ENCODE data around the gene TMEM107. TPM values are rescaled to one million over a fixed set of nuclear protein-coding genes. Genes with fewer than 3 reads are reported as not detected.

The TMEM107 gene
- total RNA-seq, 2 experiments from 2014 or later = 39.6 to 44.1 TPM

DNA sequence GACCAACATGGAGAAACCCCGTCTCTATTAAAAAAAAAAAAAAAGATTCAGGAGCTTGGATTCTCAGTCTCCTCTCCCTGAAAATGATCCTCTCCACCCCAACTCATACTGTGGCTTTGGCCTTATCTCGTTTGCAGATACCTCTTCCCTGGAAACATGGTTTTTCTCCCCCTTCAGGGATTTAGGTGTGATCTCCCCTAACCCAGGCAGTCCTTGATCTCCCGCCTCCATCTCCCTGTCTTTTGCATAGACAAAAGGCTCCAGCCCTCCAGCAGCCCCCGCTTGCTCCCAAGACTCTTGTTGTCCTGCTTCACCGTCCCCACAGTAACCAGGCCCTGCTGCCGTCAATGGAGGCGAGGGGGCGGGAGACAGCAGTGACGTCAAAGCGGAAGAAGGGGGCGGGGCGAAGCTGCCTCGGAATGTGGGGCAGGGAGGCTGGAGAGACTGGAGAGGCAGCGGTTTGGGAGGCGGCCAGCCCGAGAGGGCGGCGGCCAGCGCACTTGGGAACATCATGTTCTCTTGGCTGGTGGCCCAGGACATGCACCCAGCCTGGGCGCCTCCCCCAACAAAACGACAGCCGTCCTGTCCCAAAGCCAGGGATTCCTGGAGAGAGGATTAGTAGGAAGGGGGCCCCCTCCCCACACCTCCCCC is 22.1 kb downstream of the TMEM107 start:
- CTCF ChIA-PET = interaction anchor here (1.0 to 14.0 kb wide), 3 partner anchors 16 to 34 kb away, joined by 3 to 165 read pairs (median 3); no protein-coding TSS in a partner anchor

DNA sequence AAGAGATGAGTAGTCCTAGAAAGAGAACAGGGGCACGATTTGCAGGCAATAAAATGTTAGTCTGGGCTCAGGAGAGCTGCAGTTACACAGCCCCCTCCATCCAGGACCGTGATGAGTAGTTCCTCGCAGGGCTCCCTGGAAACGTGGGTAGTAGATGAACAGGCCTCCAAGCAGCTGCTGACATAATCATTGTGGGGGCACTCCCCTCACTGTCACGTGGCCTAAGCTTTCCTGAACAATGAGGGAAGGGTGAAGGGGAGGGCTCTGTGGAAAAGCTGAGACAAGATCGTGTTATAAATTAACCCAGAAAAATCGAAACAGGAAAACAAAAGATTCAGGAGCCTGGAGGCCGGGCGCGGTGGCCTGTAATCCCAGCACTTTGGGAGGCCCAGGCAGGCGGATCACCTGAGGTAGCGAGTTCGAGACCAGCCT is 22.6 kb downstream of the TMEM107 start:
- Mint-ChIP-seq H3K27ac (peak overlapping the region; percentile 91), H3K9me3 (ENCODE audit: insufficient read depth) (no peaks in the 10 kb centered on the region), H3K4me1 (ENCODE audit: low read depth) (peaks cover 19% of the 10 kb centered on the region), H3K27me3 (ENCODE audit: low read depth) (no peaks in the 10 kb centered on the region), H3K4me3 (peak overlapping the region; percentile 61), H3K36me3 (ENCODE audit: low read depth) (peaks cover 13% of the 10 kb centered on the region)
- ATAC-seq (no peak), DNase-seq (no peak)
- POLR2A ChIA-PET = interaction anchor here (0.5 to 8.1 kb wide), 8 partner anchors 10 to 231 kb away, joined by 3 to 164 read pairs (median 4); partner anchors contain the start of genes BORCS6, CTC1 and VAMP2
- CTCF ChIA-PET = interaction anchor here (1.0 to 14.0 kb wide), 3 partner anchors 15 to 34 kb away, joined by 3 to 165 read pairs (median 3); no protein-coding TSS in a partner anchor

More for the DNA sequence above, 22.1 kb downstream of the TMEM107 start:
- Mint-ChIP-seq H3K27me3 (ENCODE audit: low read depth) (no peaks in the 10 kb centered on the region), H3K9me3 (ENCODE audit: insufficient read depth) (no peaks in the 10 kb centered on the region), H3K36me3 (ENCODE audit: low read depth) (peaks cover 15% of the 10 kb centered on the region), H3K27ac (no peak overlapping the region), H3K4me3 (peak overlapping the region; percentile 69), H3K4me1 (ENCODE audit: low read depth) (peaks cover 23% of the 10 kb centered on the region)
- POLR2A ChIA-PET = interaction anchor here (0.5 to 8.1 kb wide), 10 partner anchors 10 to 230 kb away, joined by 3 to 164 read pairs (median 4); partner anchors contain the start of genes BORCS6, CTC1 and VAMP2
- peak; percentile 92 for DNase-seq
- peak; percentile 3 for ATAC-seq

DNA sequence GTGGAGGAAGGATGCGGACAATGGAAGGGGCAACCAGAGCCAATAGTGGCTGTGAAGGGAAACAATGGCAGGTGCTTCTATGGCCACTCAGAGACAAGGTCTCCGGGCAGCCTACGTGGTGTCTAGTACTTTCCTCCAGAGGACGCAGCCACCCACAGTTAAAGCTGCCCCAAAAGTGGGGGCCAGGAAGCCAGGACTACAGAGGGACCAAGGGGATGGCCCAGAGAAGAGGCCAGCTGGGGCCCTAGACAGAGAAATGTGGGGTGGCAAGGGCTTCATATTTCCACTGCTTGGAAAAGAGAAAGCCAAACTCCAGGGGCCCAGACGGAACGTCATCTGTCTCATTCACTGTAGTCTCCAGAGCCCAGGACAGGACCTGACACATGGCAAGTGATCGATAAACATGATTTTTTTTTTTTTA is 23.1 kb downstream of the TMEM107 start:
- DNase-seq = no peak
- ATAC-seq = no peak
- Mint-ChIP-seq H3K9me3 (ENCODE audit: insufficient read depth) (no peaks in the 10 kb centered on the region), H3K4me1 (ENCODE audit: low read depth) (peaks cover 15% of the 10 kb centered on the region), H3K27me3 (ENCODE audit: low read depth) (no peaks in the 10 kb centered on the region), H3K4me3 (peak overlapping the region; percentile 61), H3K36me3 (ENCODE audit: low read depth) (peaks cover 15% of the 10 kb centered on the region), H3K27ac (peak overlapping the region; percentile 91)
- ChIA-PET CTCF (interaction anchor here (1.1 to 14.0 kb wide), 2 partner anchors 15 to 33 kb away, joined by 3 to 165 read pairs; no protein-coding TSS in a partner anchor), POLR2A (interaction anchor here (2.7 to 8.1 kb wide), 2 partner anchors 11 to 20 kb away, joined by 15 to 164 read pairs; partner anchors contain the start of gene VAMP2)

DNA sequence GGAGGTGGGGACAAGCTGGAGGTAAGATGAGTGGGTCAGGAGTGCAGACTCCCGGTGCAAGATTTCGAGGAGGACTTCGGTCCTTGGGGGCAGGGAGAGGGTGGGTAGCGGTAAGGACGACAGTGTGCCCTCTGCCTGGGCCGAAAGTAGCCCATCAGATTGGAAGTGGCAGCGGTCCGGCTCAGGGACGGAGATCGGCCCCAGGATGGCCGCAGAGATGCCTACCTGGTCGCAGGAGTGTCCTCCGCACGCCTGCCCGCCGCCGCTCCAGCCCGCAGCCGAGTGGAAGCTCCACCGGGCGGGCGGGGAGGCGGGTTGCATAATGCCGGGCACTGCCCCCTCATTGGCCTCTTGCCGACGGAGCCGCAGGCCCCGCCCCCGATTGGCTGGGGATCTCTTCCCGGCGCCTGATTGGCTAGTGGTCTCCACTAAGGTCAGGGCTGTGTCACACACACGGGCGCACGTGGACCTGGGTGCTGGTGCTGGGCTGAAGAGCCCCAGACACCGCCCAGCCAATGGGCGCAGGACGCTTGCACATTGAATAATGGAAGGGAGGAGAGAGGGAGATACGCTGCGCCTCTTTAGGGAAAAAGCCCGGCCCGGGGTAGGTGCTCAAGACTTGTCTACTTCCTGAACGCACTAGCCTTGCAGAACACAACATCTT is 23.9 kb downstream of the TMEM107 start, which contains the start of gene PER1:
Gene PER1, minus strand, starts transcription at position 293 of the 664 bp plus-strand sequence. CDS start 1,698 bp downstream, outside the sequence.
- peak; percentile 22 for ATAC-seq
- no peaks in the 10 kb centered on the region for H3K9me3 Mint-ChIP-seq (ENCODE audit: insufficient read depth)
- peak; percentile 89 for DNase-seq
- ChIA-PET CTCF (interaction anchor here (1.0 to 14.0 kb wide), 2 partner anchors 14 to 33 kb away, joined by 3 to 165 read pairs; no protein-coding TSS in a partner anchor), POLR2A (interaction anchor here (0.6 to 8.1 kb wide), 6 partner anchors 11 to 95 kb away, joined by 3 to 164 read pairs (median 5); partner anchors contain the start of genes CTC1 and VAMP2)
- no peaks in the 10 kb centered on the region for H3K27me3 Mint-ChIP-seq (ENCODE audit: low read depth)
- H3K4me3 Mint-ChIP-seq = peak within 1 kb of the TSS; percentile 85
- H3K36me3 Mint-ChIP-seq (ENCODE audit: low read depth) = peaks cover 19% of the 10 kb centered on the region
- peak within 1 kb of the TSS; percentile 91 for H3K27ac Mint-ChIP-seq
- peaks cover 15% of the 10 kb centered on the region for H3K4me1 Mint-ChIP-seq (ENCODE audit: low read depth)

DNA sequence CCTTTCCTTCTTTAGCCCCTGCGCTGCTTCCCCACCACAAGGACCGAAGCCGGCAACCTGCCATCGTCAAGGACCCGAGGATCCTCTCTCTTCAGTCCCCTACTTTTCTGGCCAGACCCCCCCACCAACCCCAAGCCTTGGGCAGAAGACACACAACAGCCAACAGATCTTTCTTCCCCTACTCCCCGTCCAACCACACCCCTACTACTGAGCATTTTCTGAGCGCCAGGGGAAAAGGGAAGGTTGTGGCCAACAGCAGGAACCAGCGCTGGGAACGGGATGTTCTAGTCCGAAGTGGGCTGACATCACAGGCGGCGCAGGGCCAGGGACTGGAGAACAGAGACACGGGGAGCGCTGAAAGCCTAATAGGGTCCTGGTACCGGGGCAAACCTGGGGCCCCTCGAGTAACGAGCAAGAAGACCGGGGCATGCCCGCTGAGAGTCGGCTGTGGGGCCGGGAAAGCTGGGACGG is 24.5 kb downstream of the TMEM107 start:
- peak overlapping the region; percentile 91 for H3K27ac Mint-ChIP-seq
- CTCF ChIA-PET = interaction anchor here (1.0 to 14.0 kb wide), 2 partner anchors 13 to 32 kb away, joined by 3 to 165 read pairs; no protein-coding TSS in a partner anchor
- no peak for DNase-seq

DNA sequence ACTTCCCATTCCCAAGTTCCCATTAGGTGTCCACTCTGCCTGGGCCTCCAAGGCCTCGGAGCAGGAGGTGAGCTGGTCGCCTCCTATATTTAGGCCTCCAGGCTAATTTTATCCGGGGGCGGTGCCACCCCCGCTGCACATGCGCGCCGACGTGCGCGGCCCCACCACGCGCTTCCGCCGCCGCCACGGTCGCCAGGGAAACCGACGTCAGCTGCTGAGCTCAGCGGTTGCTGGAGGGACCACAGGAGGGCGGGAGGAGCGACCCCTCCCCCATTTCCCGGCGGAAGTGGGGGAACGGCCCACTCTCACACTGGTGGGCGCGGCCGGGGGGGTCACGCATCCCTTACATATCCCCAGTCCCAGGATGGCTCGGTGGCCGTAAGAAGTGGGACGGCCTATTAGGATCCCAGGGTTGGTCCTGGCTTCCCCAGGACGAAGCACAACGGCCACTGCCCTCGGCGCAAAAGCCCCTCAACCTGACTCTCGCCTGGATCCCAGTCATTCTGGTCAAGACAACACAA is 25.0 kb downstream of the TMEM107 start:
- Mint-ChIP-seq H3K27me3 (ENCODE audit: low read depth) (no peaks in the 10 kb centered on the region), H3K9me3 (ENCODE audit: insufficient read depth) (no peaks in the 10 kb centered on the region), H3K4me1 (ENCODE audit: low read depth) (peaks cover 15% of the 10 kb centered on the region), H3K4me3 (peak overlapping the region; percentile 85), H3K36me3 (ENCODE audit: low read depth) (peaks cover 28% of the 10 kb centered on the region), H3K27ac (peak overlapping the region; percentile 91)
- DNase-seq (peak; percentile 93), ATAC-seq (peak; percentile 42)
- ChIA-PET CTCF (interaction anchor here (14.0 kb wide), 1 partner anchor 13 kb away, joined by 165 read pairs; no protein-coding TSS in a partner anchor), POLR2A (interaction anchor here (0.6 to 8.1 kb wide), 6 partner anchors 8 to 71 kb away, joined by 3 to 164 read pairs (median 3); no protein-coding TSS in a partner anchor)

More for the DNA sequence above, 24.5 kb downstream of the TMEM107 start:
- Mint-ChIP-seq H3K4me1 (ENCODE audit: low read depth) (peaks cover 15% of the 10 kb centered on the region), H3K9me3 (ENCODE audit: insufficient read depth) (no peaks in the 10 kb centered on the region), H3K27me3 (ENCODE audit: low read depth) (no peaks in the 10 kb centered on the region), H3K4me3 (peak overlapping the region; percentile 85), H3K36me3 (ENCODE audit: low read depth) (peaks cover 23% of the 10 kb centered on the region)
- POLR2A ChIA-PET = interaction anchor here (0.7 to 8.1 kb wide), 7 partner anchors 12 to 95 kb away, joined by 3 to 164 read pairs (median 5); partner anchors contain the start of genes CTC1 and VAMP2
- ATAC-seq = no peak

DNA sequence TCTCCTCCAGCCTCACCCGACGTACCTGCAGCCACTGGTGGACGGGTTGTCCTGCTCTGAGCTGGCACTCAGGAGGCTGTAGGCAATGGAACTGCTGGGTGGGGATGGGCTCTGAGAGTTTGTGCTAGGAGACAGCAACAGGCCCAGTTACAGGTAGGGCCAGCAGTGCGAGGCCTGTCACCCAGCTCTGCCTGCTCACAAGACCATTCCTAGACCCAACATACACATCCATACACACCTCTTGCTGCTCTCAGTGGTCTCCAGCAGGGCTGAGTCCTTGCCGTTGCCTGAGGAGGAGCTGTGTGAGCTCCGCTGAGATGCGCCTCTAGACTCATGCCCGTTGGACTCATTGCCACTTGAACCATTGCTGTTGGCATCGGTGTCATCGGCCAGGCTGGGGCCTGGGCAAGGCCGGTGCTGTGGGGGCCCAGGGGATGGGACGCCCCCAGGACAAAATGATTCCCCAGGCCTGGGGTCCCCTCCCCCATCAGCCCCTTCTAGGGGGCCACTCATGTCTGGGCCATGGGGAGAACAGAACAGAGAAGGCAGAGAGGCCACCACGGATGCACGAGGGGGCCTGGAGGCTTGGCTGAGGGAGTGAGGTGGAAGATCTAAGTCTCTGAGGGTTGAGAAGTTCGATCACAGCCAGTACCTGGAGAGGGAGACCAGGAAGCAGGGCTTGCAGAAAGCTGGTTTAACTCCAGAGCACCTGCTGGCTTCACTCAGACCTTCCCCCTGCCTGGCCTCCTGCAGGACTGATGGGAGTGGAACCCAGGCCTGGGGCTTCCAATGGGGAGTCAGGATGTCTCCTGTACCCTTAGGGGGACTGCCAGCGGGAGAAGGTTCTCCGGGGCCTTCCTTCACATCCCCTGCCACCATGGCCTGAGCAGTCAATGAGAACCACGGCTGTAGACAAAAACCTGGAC is 25.7 kb downstream of the TMEM107 start:
- Mint-ChIP-seq H3K4me3 (peak overlapping the region; percentile 85), H3K36me3 (ENCODE audit: low read depth) (peaks cover 31% of the 10 kb centered on the region), H3K27me3 (ENCODE audit: low read depth) (no peaks in the 10 kb centered on the region), H3K4me1 (ENCODE audit: low read depth) (peaks cover 15% of the 10 kb centered on the region), H3K9me3 (ENCODE audit: insufficient read depth) (no peaks in the 10 kb centered on the region), H3K27ac (peak overlapping the region; percentile 72)
- DNase-seq (no peak), ATAC-seq (no peak)
- CTCF ChIA-PET = interaction anchor here (14.0 kb wide), 1 partner anchor 12 kb away, joined by 165 read pairs; no protein-coding TSS in a partner anchor
- POLR2A ChIA-PET = interaction anchor here (0.6 to 8.1 kb wide), 5 partner anchors 9 to 71 kb away, joined by 3 to 164 read pairs (median 4); no protein-coding TSS in a partner anchor

DNA sequence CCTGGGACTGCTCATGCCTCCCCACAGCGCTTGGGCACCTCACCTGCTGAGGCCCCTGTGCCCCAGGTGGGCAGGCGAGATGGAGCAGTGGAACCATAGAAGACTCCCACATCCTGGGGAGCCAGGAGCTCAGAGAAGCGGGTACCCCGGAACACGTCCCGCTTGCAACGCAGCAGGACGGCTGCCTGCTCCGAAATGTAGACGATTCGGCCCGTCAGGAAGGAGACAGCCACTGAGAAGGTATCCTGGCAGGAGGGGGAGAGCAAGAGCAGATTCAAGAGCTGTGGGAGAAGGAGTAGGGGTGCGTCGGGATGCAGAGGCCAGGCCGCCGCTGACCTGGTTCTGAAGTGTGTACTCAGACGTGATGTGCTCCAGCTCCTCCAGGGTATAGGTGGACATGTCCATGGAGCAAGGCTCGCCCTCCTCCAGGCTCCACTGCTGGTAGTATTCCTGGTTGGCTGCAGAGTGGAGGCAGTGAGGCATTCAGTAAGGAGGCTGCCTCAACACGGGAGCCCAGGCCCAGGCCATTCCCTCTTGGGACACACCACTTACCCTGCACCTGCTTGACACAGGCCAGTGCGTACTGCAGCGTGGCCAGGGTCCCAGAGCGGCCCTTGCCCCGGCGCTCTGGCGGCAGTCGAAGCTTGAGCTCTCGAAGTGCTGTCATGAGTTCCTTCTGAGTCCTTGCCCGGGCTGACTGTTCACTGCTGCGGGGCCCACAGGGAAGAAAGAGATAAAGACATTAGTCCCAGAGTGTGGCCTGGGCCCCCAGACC is 26.6 kb downstream of the TMEM107 start:
- Mint-ChIP-seq H3K27me3 (ENCODE audit: low read depth) (no peaks in the 10 kb centered on the region), H3K4me3 (no peak overlapping the region), H3K9me3 (ENCODE audit: insufficient read depth) (no peaks in the 10 kb centered on the region), H3K27ac (peak overlapping the region; percentile 43), H3K4me1 (ENCODE audit: low read depth) (peaks cover 15% of the 10 kb centered on the region), H3K36me3 (ENCODE audit: low read depth) (peaks cover 31% of the 10 kb centered on the region)
- POLR2A ChIA-PET = interaction anchor here (0.6 to 8.1 kb wide), 5 partner anchors 10 to 94 kb away, joined by 3 to 164 read pairs (median 12); no protein-coding TSS in a partner anchor
- ATAC-seq (no peak), DNase-seq (no peak)
- CTCF ChIA-PET = interaction anchor here (14.0 kb wide), 1 partner anchor 11 kb away, joined by 165 read pairs; no protein-coding TSS in a partner anchor

DNA sequence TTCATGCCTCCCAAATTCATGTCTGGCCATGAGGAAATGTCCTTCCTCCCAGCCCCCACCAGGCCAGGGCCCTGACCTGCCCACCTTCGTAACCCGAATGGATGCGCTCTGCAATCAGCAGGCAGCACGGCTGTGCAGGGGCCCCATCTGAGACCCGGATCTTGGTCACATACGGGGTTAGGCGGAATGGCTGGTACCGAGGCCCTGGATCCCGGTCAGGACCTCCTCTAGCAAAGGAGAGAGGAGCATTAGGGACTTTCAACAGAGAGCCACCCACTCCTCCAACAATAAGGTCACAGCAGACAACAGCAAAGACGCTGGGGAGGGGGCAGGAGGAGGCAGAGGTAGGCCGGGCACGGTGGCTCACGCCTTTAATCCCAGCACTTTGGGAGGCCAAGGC is 27.6 kb downstream of the TMEM107 start:
- Mint-ChIP-seq H3K27ac (no peak overlapping the region), H3K9me3 (ENCODE audit: insufficient read depth) (no peaks in the 10 kb centered on the region), H3K4me1 (ENCODE audit: low read depth) (peaks cover 15% of the 10 kb centered on the region), H3K4me3 (no peak overlapping the region), H3K36me3 (ENCODE audit: low read depth) (peaks cover 34% of the 10 kb centered on the region), H3K27me3 (ENCODE audit: low read depth) (no peaks in the 10 kb centered on the region)
- CTCF ChIA-PET = interaction anchor here (1.2 kb wide), 1 partner anchor 9 kb away, joined by 8 read pairs; no protein-coding TSS in a partner anchor
- DNase-seq = no peak
- POLR2A ChIA-PET = interaction anchor here (3.5 kb wide), 1 partner anchor 25 kb away, joined by 12 read pairs; no protein-coding TSS in a partner anchor
- ATAC-seq = no peak

All from activated CD8-positive, alpha-beta T cell treated with anti-CD3 and anti-CD28 coated beads, Interleukin-2, amount 10 ng/mL, durations not matched to agents 7 days and 5 days (primary cell).